ENCODE data around the gene SFT2D1.

The SFT2D1 gene

GRCh38 chr6:166275714-166276166 is 66.6 kb downstream of the SFT2D1 start:
- peak; percentile 33 for DNase-seq (ENCODE audit: low spot score)

GRCh38 chr6:166274739-166275370 is 67.5 kb downstream of the SFT2D1 start:
- no peak for DNase-seq (ENCODE audit: low spot score)

- no peak for DNase-seq (ENCODE audit: low spot score)
Measured at GRCh38 chr6:166274163-166274562, 68.2 kb downstream of the SFT2D1 start.

- no peak for DNase-seq (ENCODE audit: low spot score)
Measured at GRCh38 chr6:166271376-166271765, 71.0 kb downstream of the SFT2D1 start.

- DNase-seq (ENCODE audit: low spot score) = no peak
Measured at GRCh38 chr6:166270706-166271375, 71.5 kb downstream of the SFT2D1 start.
